HG03521 (cell line): ENCODE results near the gene CYREN.

ENCODE experiments used
- ATAC-seq: cut with Tn5 transposase; IDR thresholded peaks from one replicate; pipeline ENCODE4 v1.9.1; 2021; ENCODE audit warnings: mild to moderate bottlenecking, moderate library complexity; ENCODE audit not compliant: unreplicated experiment

CYREN gene

GRCh38 chr7:135197906-135198655 lies 27.6 kb upstream of the CYREN start:
- no peak for ATAC-seq

- no peak for ATAC-seq
These were observed 26.8 kb upstream of the CYREN start for GRCh38 chr7:135197343-135197742.

GRCh38 chr7:135195968-135196629 lies 25.6 kb upstream of the CYREN start:
- no peak for ATAC-seq

- ATAC-seq = no peak
These were observed 24.6 kb upstream of the CYREN start for GRCh38 chr7:135195156-135195555.

GRCh38 chr7:135194494-135195095 lies 24.1 kb upstream of the CYREN start:
- ATAC-seq = no peak

- no peak for ATAC-seq
These were observed 23.1 kb upstream of the CYREN start for GRCh38 chr7:135193615-135194081.

GRCh38 chr7:135192914-135193536 lies 22.5 kb upstream of the CYREN start:
- no peak for ATAC-seq

GRCh38 chr7:135190703-135191102 lies 20.2 kb upstream of the CYREN start:
- ATAC-seq = no peak

GRCh38 chr7:135189961-135190360 lies 19.5 kb upstream of the CYREN start:
- ATAC-seq = no peak

GRCh38 chr7:135189221-135189662 lies 18.7 kb upstream of the CYREN start:
- ATAC-seq = no peak

GRCh38 chr7:135188298-135188984 lies 17.9 kb upstream of the CYREN start:
- ATAC-seq = no peak

- ATAC-seq = peak; percentile 54
These were observed 16.3 kb upstream of the CYREN start for GRCh38 chr7:135186841-135187253.

- no peak for ATAC-seq
These were observed 15.7 kb upstream of the CYREN start for GRCh38 chr7:135186261-135186540.

- ATAC-seq = no peak
These were observed 15.2 kb upstream of the CYREN start for GRCh38 chr7:135185471-135186260.

- ATAC-seq = no peak
These were observed 13.8 kb upstream of the CYREN start for GRCh38 chr7:135184254-135184841.

GRCh38 chr7:135183478-135183877 lies 13.0 kb upstream of the CYREN start:
- no peak for ATAC-seq

GRCh38 chr7:135181929-135182678 lies 11.6 kb upstream of the CYREN start:
- no peak for ATAC-seq

- no peak for ATAC-seq
These were observed 10.9 kb upstream of the CYREN start for GRCh38 chr7:135181261-135181928.

- ATAC-seq = no peak
These were observed 9.6 kb upstream of the CYREN start for GRCh38 chr7:135180122-135180521.
